Measurements from ENCODE around the gene GFRA3. TPM values are rescaled to one million over a fixed set of nuclear protein-coding genes. Genes with fewer than 3 reads are reported as not detected.
"Not testable (repeated sequence)": the region's sequence is repeated elsewhere in the genome, so short reads cannot be mapped to it uniquely, and the experiment has no call there.

GFRA3 gene
- total RNA-seq, result 0.60 TPM

DNA sequence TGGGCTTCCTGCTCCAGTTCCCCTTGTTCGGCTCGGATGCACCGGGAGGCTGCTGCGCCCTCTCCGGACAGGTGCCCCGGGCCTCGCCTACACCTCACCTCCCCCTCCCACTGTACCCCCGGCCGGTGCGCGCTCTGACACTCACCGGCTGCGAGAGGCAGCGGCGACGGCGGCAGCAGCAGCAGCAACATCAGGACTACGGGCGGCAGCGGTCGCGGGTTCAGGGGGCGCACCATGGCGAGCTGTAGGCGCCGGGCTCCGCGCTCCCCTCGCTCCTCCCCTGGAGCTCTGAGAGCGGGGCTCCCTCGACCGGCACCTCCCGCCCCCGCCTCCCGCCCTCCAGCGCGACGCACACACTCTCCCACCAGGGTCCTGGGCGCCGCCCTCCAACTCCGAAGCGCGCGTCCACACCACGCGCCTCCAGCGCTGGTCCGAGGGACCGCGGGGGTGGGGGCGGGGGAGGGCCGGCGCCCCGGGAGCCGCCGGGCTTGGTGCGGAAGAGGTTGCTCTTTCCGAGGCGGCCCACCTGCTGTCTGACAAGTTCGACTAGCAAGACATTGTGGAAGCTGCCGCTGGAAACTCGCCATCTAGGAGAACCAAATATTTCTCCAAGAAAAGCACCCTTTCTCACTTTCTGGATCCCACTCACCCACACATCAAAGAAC, at the start of gene GFRA3:
TSS of gene GFRA3 (minus strand) at position 433 of the 665 bp plus-strand sequence. CDS start at position 236, 197 bp downstream.
- DNase-seq (ENCODE audit: low spot score), result no peak

DNA sequence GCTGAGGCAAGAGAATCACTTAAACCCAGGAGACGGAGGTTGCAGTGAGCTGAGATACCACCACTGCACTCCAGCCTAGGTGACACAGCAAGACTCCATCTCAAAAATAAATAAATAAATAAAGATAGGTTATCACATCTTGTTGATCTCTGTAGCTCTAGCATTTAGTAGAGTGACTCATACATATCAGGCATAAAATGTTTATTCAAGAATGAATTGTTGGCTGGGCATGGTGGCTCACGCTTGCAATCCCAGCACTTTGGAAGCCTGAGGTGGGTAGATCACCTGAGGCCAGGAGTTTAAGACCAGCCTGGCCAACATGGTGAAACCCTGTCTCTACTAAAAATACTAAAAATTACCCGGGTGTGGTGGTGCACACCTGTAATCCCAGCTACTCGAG, 43.8 kb upstream of the GFRA3 start:
- not testable (repeated sequence) for DNase-seq (ENCODE audit: low spot score)

- DNase-seq (ENCODE audit: low spot score), result no peak
These were observed 41.9 kb upstream of the GFRA3 start for GRCh38 chr5:138316355-138316754.

DNA sequence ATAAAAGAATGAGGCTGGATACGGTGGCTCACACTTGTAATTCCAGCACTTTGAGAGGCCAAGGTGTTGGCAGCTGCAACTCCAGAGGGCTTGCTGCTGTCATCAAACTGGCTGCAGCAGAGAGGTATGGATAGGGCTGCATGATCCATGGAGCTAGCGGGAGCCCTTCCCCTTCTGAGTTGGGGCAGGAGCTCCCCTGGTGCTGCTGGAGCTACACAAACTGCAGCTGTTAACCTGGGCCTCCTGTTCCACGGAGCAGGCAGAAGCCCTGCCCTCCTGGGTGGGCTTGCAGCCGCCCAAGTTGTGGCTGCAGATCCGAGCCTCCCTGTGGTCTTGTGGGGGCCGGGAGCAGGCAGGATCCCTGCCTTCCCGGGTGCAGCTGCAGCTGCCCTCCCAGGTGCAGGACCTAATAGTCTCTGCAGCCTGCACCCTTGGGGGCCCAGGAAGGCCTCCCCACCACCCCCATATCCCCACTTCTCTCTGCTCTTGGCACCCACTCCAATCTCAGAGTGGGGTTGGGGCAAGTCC, 41.4 kb upstream of the GFRA3 start:
- DNase-seq (ENCODE audit: low spot score), result no peak

DNA sequence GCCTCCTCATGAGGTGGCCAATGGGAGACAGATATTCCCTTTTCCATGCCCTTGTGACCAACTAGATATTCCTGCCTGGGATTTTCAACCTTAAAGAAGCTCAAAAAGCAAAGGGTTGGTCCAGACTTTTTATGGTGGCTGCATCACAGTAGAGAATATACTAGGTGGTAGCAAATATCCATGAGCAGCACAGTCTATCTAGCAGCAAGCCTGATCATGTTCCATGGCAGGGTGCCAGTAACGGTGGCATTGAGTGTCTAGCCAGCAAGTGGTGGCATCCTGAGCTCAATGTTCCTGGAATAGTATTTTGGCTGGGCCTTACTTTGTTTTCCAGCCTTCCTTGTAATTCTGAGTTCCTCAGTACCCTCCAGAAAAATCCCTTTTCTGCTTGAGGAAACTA, 31.4 kb upstream of the GFRA3 start:
- DNase-seq (ENCODE audit: low spot score), result peak; percentile 68

DNA sequence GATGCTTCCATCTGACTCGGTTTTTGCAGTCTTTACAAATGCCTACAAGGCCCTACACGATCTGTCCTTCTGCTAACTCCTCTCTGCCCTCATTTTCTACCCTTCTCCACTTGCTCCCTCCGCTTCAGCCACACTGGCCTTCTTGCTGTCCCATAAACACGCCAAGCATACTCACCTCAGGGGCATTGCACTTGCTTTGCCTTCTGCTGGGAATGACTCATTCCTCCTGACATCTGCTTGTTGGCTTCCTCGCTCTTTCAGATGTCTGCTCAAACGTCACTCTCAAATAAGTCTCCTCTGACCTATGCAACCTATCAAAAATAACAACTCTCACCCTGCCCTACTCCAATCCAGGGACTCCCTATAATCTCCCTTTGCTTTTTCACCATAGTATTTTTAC, 29.0 kb upstream of the GFRA3 start:
- no peak for DNase-seq (ENCODE audit: low spot score)

GRCh38 chr5:138289296-138289695, 14.9 kb upstream of the GFRA3 start:
- DNase-seq (ENCODE audit: low spot score), result no peak

- no peak for DNase-seq (ENCODE audit: low spot score)
These were observed 12.8 kb upstream of the GFRA3 start for GRCh38 chr5:138287246-138287645.

GRCh38 chr5:138282920-138283742, 8.7 kb upstream of the GFRA3 start:
- peak; percentile 48 for DNase-seq (ENCODE audit: low spot score)

- no peak for DNase-seq (ENCODE audit: low spot score)
These were observed 6.5 kb upstream of the GFRA3 start for GRCh38 chr5:138280915-138281314.

DNA sequence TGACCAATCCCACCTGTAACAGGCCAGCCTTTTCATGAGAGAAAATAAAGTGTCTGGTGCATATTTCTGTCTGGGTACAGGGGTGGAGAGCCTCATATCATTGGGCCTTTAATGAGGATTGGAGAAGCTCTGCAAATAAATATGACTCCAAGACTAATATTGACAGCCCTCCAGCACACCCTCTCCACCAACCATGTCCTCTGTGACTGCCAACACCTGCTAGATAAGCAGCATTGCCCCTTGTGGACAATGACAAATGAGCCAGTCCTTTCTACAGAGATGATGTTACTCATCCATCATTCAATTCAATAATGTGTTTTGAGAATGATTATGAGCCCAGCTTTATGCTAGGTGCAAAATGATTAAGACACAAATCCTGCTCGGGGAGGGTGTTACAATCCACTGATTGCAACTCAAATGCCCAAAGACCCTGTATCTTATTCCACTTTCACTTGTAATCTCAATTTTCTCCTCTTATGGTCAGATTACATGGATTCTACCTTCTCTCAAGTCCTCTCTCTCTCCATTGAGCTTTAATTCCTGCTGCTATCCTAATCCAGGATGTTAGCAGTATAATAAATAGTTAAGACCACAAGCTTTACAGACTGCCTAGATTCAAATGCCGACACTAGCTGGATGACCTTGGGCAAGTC, 2.1 kb upstream of the GFRA3 start:
- DNase-seq (ENCODE audit: low spot score), result no peak

DNA sequence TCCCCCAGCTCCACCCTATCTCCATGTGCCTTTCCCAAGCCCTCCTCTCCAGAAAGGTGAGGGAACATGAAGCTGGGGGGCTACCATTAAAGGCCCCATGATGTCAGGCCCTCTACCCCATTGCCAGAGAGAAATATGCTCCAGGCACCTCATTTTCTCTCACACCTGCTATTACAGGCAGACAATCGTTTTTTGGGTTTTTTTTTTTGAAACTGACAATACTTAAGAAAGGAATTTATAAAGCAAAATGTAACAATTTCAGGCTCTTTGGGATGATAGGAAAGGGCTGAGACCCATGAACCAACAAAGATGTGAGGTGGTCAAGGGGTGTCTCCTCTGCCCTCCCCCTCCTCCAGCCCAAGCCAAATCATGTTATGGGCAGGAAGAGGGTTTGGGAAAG, 1.5 kb upstream of the GFRA3 start:
- no peak for DNase-seq (ENCODE audit: low spot score)

GRCh38 chr5:138275379-138275782, 960 bp upstream of the GFRA3 start:
- DNase-seq (ENCODE audit: low spot score), result no peak

DNA sequence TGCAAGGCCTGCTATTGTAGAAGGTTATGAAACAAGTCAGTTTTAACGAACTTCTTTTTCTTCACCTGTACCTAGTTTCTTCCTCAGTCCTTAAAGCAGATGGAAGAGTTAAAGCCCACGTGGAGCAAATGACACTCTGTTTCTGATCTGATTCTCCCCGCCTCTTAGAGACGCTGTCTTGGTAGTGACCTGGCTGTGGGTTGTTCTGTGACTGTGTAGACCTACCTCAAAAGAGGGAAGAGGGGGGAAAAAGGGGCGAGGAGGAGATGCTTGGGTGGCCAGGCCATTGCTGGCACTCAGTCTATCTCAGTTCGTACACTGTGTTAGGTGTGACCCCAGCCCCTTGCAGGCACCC, 610 bp downstream of the GFRA3 start:
- DNase-seq (ENCODE audit: low spot score), result no peak

DNA sequence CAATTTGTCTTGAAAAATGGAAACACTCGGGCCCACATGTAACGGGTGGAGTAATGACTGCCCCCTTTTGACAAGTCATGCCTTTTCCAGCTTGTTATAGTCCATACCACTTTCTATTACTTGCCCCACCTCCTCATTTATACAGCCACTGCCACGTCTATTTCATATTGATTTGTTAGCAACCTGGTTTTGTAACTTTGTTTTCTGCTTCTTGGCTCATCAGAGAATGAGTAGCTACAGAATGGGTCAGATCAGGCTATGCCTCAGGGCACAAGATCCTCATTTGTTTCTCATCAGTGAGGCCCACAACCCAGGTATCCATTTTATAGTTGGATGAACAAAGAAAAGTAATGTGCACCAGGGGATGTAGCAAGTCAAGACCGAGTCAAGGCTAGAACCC, 1.7 kb downstream of the GFRA3 start:
- DNase-seq (ENCODE audit: low spot score), result no peak

DNA sequence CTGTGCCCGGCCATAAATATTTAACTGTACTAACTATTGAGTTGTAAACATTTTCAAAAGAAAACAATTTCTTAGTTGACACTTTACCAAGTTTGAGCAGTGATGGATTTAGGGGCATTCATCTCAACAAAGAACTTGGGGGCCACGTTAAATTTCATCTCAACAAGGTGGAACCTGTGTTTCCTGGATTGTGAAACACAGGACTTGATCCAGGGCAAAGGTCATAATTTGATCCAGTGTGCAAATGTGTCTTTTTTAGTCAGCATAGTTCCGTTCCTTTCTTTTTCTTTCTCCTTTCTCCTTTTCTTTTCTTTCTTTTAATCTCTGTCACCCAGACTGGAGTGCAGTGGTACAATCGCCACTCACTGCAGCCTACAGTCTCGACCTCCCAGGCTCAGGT, 3.1 kb downstream of the GFRA3 start:
- no peak for DNase-seq (ENCODE audit: low spot score)

- DNase-seq (ENCODE audit: low spot score), result no peak
These were observed 10.2 kb downstream of the GFRA3 start for GRCh38 chr5:138264183-138264582.

DNA sequence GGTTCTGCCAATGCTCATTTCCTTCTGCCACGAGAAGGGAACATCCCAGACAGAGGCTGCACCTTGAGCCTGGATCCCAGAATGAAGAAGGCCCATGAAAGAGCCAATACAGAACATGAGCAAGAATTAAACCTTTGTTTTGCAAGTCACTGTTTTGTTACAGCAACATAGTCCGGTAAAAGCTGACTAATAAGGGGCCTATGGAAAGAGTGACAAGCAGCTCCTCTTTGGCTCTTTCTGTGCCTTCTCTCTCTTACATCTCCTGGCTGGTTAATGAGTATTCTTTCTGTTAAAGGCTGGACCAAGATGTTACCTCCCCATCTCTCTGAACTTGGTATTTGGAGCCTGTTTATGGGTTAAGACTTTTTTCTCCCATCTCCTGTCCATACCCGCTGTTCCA, 10.8 kb downstream of the GFRA3 start:
- no peak for DNase-seq (ENCODE audit: low spot score)

GRCh38 chr5:138258704-138259292, 15.6 kb downstream of the GFRA3 start:
- DNase-seq (ENCODE audit: low spot score), result no peak

DNA sequence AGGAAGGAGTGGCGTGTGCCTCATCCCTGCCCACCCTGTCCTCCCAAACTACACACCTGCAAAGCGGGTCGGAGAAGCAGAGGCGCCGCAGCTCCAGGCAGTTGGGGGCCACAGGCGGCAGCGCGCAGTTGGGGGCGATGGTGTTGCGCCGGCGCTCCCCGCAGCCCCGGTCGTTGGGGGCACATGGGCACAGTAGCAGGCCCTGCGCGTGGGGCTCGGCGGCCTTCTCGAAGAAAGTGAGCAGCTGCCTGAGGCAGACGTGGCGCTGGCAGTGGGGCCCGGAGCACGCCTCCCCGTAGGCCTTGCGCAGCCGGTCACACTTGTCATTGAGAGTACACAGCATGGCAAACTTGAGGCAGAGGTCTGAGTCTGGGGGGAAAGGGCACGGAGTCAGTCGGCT, 16.8 kb downstream of the GFRA3 start:
- DNase-seq (ENCODE audit: low spot score), result no peak

GRCh38 chr5:138252944-138253343, 21.5 kb downstream of the GFRA3 start:
- DNase-seq (ENCODE audit: low spot score), result no peak

DNA sequence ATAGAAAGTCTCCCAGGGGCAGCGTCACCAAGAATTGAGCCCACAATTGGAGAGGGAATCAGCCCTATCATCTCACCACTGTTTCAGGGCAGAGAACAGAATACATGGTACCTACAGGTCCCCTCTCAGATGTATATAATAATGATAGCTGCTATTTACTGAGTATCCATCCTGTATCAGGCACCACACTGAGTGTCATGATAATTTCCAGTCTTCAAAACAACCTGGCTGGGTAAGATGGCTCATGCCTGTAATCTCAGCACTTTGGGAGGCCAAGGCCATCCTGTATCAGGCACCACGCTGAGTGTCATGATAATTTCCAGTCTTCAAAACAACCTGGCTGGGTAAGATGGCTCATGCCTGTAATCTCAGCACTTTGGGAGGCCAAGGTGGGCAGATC, 26.6 kb downstream of the GFRA3 start:
- DNase-seq (ENCODE audit: low spot score), result not testable (repeated sequence)
